T-helper 1 cell treated with Interleukin-12 subunit alpha and Interleukin-12 subunit beta and Interleukin-4 antibody, amounts not matched to agents 30 μg/mL and 1 μg/mL, for 36 hours (primary cell): Measurements from ENCODE around the gene POU2AF1.

ENCODE experiments used
- H3K27ac Mint-ChIP-seq: one replicate; pipeline ENCODE4 v1.8.0; 2021; ENCODE audit warnings: mild to moderate bottlenecking, mixed read lengths
- H3K27me3 Mint-ChIP-seq: one replicate; pipeline ENCODE4 v1.8.0; 2021; ENCODE audit warnings: low read depth, mixed read lengths
- H3K36me3 Mint-ChIP-seq: one replicate; pipeline ENCODE4 v1.8.0; 2021; ENCODE audit warnings: low read depth, mixed read lengths
- H3K4me1 Mint-ChIP-seq: one replicate; pipeline ENCODE4 v1.8.0; 2021; ENCODE audit warnings: low read depth, mixed read lengths
- H3K4me3 Mint-ChIP-seq: one replicate; pipeline ENCODE4 v1.8.0; 2021; ENCODE audit warnings: mild to moderate bottlenecking, moderate library complexity, mixed read lengths
- H3K9me3 Mint-ChIP-seq: one replicate; pipeline ENCODE4 v1.8.0; 2021; ENCODE audit warnings: mixed read lengths

The POU2AF1 gene

DNA sequence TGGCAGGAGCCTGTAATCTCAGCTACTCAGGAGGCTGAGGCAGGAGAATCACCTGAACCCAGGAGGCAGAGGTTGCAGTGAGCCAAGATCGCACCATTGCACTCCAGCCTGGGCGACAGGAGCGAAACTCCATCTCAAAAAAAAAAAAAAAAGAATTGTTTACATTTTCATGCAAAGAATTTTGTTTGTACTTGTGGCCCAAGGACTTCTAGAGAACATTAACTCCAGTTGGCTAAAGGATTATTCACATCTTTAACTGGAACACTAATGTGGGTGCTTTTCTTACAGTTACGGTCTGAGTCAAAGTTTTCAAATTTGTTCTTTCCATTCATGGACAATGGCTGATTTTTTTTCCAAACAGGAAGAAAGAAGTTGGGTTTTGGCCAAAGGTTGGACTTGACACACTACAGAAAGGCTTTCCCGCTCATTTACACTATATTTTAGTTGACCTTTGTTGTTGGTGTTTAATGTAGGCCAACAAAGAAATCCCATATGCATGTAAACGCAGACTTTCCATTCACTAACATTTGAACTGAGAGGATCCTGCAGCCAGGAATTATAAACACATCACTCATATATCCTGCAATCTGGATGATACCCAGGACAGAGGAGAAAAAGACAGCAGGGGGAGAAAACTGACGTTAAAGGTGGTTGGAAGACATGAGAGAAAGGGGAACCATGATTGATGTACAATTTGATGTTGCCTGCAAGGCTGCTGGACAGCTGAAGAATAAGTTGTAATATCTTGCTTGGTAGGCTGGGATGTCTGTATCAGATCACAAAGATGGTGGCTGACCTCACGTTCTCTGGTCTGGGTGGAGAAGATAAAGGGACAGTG is 13.1 kb downstream of the POU2AF1 start:
- Mint-ChIP-seq H3K27ac (no peak overlapping the region), H3K36me3 (peaks cover 26% of the 10 kb centered on the region), H3K4me1 (peaks cover 9% of the 10 kb centered on the region), H3K4me3 (no peak overlapping the region), H3K9me3 (peaks cover 10% of the 10 kb centered on the region), H3K27me3 (no peaks in the 10 kb centered on the region)

DNA sequence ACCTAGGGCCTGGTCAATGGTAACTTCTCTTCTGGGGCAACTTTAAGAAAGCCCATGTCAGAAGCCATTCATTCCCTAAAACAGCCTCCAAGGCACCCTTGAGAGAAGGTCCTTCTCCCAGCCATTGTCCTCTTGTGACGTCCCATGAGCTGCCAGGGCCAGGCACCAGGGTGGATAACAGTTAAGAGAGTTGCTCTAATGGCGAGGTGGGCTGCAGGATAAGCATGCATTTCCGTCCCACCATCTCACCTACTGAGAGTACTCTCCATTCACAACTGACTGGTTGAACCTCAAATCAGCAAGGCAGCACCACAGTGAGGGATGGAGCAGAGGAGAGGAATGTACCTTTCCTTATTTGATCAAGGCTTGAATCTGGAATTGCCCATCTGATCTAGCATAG is 14.6 kb downstream of the POU2AF1 start:
- Mint-ChIP-seq H3K4me1 (peaks cover 10% of the 10 kb centered on the region), H3K36me3 (peaks cover 23% of the 10 kb centered on the region), H3K9me3 (peaks cover 8% of the 10 kb centered on the region), H3K27ac (no peak overlapping the region), H3K4me3 (no peak overlapping the region), H3K27me3 (no peaks in the 10 kb centered on the region)

DNA sequence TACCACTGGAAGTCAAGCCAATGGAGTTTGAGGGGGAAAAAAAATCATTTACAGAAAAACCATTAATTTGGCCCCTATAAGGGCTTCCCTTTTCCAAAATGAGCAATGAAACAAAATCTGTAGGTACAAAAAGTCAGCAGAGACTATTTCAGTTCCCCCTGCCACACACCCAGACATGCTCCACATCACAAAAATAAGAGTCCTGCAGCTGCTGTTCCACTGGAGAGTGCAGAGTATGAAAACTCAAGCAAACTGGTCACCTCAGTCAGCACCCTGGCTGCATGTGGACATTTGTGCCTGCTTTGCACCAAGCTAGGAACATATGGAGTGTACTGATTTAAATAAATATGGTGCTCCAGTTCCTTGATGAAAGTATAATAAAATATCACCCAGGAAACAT is 15.1 kb downstream of the POU2AF1 start:
- H3K9me3 Mint-ChIP-seq, result peaks cover 6% of the 10 kb centered on the region
- peaks cover 10% of the 10 kb centered on the region for H3K4me1 Mint-ChIP-seq
- H3K36me3 Mint-ChIP-seq, result peaks cover 18% of the 10 kb centered on the region
- H3K4me3 Mint-ChIP-seq, result no peak overlapping the region
- no peaks in the 10 kb centered on the region for H3K27me3 Mint-ChIP-seq
- no peak overlapping the region for H3K27ac Mint-ChIP-seq

DNA sequence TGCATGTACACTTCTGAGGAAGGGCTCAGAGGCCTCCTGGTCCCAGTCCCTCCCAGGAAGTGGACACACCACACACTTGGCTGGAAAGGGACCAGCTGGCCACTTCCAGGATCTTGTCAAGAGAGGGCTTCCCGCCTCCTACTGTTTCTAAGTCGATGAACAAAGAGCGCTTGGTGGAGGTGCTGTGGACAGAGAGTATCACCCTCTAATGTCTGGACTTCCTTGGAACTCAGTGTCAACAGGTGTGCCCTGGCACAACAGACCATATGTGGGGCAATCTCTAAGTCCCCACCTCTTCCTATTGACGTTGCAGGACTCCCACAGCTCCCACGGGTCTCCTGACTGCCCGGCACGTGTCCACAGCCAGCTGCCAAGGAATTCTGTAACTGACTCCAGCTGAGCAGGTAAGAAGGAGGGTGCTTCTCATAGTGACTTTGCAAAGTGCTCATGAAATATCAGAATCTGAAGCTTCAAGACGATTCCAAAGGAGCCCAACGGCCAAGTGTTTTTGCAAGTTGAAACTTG is 16.1 kb downstream of the POU2AF1 start:
- Mint-ChIP-seq H3K4me3 (no peak overlapping the region), H3K27ac (no peak overlapping the region), H3K9me3 (peaks cover 6% of the 10 kb centered on the region), H3K27me3 (no peaks in the 10 kb centered on the region), H3K4me1 (peaks cover 10% of the 10 kb centered on the region), H3K36me3 (peaks cover 18% of the 10 kb centered on the region)

DNA sequence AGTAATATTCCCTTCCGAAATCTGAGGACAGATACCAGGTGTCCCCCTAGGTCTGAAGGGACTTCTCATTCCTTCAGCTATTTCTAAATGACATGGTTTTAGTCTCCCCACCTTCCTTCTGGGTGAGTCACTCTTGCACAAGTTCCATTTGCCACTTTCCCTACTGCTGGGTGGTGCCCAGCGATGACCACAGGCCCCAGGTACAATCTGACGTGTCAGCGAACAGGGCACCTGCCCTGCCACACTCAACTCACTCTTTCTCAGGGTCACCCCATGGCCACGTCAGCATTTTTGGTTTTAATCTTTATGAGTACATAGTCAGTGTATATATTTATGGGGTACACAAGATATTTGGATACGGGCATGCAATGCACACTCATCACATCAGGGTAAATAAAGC is 17.2 kb downstream of the POU2AF1 start:
- Mint-ChIP-seq H3K4me1 (peaks cover 10% of the 10 kb centered on the region), H3K27ac (no peak overlapping the region), H3K36me3 (peaks cover 16% of the 10 kb centered on the region), H3K27me3 (no peaks in the 10 kb centered on the region), H3K4me3 (no peak overlapping the region), H3K9me3 (no peaks in the 10 kb centered on the region)

DNA sequence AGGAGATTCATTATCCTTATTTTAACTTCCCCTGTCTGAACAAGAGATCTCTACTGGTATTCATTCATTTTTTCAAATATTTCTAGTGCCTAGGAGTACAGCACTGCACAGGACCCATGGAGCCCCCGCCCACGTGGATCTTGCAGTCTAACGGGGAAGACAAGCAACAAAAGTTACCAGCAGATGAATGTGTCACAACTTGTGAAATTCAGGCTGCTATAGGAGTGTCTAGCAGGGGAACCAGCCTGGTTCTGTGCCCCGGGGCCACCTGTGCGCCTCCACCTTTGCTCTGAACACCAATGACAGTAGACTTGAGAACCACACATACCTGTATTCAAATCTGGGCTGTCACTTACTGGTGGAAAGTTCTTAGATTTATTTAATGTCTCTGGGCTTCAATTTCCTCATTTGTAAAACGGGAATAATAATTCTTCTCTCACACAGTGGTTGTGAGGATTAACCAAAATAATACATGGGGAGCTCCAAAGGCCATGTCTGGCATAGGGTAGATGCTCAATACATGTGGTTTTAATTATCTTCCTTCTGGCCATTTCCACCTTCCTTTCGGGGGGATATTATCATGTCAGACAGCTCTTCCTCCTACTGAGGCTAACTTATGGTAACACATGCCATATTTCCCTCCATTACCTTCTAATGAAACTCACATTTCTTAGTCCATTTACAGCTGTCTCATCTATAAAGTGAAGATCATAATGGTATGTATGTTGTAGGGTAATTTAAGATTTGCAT is 17.8 kb downstream of the POU2AF1 start:
- H3K4me1 Mint-ChIP-seq, result peaks cover 10% of the 10 kb centered on the region
- no peak overlapping the region for H3K27ac Mint-ChIP-seq
- no peaks in the 10 kb centered on the region for H3K27me3 Mint-ChIP-seq
- no peak overlapping the region for H3K4me3 Mint-ChIP-seq
- peaks cover 14% of the 10 kb centered on the region for H3K36me3 Mint-ChIP-seq
- H3K9me3 Mint-ChIP-seq, result no peaks in the 10 kb centered on the region

DNA sequence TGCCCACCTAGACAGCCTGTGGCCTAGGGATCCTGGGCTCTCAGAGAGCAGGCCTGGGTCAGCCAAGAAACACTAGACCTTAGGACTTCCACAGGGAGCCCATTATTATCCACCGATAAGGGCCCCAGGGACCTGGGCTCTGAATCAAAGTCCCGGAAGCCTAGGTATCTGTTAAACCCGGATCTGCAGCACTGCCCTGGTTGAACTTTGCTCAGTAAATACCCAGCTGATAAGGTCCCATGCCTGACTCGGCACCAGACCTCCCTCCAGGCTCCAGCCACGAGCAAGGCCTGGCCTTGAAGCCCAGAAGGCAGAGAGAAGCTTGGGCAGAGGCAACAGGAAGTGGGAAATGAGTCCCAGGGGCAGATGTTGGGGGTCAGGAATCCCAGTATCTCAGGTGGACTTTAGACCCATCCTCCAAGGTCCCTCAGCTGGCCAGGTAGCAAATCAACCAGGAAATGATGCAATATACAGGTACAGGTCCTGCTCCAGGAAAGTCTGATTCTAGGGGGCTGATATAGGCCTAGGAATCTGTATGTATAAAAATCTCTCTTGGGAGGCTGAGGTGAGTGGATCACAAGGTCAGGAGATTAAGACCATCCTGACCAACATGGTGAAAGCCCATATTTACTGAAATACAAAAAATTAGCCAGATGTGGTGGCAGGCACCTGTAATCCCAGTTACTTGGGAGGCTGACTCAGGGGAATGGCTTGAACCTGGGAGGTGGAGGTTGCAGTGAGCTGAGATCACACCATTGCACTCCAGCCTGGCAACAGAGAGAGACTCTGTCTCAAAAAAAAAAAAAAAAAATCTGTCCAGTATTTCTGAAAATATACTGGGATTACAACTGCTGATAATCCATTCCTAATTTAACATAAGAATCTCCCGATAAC is 18.7 kb downstream of the POU2AF1 start:
- no peak overlapping the region for H3K4me3 Mint-ChIP-seq
- H3K36me3 Mint-ChIP-seq, result peaks cover 12% of the 10 kb centered on the region
- no peaks in the 10 kb centered on the region for H3K27me3 Mint-ChIP-seq
- peaks cover 8% of the 10 kb centered on the region for H3K4me1 Mint-ChIP-seq
- no peaks in the 10 kb centered on the region for H3K9me3 Mint-ChIP-seq
- no peak overlapping the region for H3K27ac Mint-ChIP-seq

DNA sequence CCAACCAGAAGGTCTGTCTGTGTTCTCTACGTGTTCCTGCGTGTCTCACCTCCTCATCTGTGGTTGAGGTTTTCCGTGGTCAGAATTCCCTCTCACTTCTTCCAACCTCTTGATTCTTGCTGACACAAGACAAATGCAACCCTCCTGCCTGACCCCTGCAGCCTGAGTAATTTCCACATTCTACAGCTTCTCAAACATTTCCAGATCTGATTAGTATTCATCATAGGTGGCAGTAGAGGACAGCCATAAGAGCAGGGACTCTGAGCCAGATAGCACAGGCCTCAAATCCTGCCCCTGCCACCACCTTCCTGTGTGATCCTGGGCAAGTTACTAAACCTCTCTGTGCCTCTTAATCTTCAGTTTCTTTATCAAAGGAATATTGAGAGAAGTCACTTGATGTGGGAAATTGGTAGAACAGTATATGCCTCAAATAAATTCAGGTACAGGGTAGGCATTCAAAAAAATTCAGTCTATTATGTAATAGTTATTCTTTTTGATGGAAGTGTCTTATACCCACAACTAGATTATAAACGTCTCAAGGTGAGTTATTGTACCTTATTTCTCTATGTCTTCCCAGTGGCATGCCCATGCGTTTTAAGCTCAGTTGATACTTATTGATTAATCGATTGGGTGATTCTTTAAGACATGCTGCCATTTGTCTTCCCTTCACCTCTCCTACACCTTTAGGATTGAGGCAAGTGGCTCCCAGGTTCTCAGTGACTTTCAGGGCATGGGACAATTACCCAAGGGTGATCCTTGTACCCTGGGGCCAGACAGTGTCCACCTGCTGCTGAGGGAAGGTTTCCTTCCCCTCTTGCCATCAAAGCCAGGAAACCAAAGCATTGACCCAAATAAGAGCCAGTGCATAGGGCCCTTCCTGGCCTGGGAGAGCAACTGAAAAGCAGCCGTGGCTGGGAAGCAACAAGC is 19.6 kb downstream of the POU2AF1 start:
- Mint-ChIP-seq H3K27ac (no peak overlapping the region), H3K36me3 (peaks cover 9% of the 10 kb centered on the region), H3K4me1 (peaks cover 8% of the 10 kb centered on the region), H3K4me3 (no peak overlapping the region), H3K9me3 (no peaks in the 10 kb centered on the region), H3K27me3 (no peaks in the 10 kb centered on the region)

DNA sequence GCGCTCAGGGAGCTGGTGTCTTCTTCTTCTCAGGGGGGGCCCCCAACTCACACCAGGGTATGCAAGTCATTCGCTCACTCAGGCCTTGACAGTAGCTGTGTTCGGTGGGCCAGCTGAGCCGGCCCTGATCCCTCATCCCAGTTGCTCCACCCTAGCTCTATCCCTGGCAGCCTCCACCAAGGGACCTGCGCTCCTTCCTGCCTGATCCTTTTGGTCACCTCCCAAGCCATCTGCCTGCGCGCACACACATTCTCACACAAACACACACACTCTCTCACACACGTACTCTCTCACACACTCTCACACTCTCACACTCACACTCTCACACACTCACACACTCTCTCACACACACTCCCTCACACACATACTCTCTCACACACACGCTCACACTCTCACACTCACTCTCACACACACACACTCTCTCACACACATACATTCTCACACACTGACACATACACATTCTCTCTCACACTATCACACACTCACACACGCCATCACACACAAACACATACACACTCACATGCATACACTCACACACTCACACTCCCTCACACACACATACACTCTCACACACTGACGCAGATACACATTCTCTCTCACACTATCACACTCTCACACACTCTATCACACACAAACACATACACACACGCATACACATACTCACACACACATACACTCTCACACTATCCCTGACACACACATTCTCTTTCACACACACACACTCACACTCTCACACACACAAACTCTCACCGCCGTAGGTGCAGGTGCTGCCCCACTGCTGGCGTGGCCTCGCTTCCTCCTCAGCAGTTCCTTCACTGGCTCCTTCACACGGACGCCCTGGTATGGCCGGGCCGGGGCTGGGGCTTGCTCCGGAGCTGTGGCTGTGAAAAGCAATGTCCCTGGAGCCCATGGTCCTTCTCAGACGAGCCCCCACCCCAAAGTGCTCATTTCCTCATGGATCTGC is 20.8 kb downstream of the POU2AF1 start:
- peaks cover 8% of the 10 kb centered on the region for H3K4me1 Mint-ChIP-seq
- no peaks in the 10 kb centered on the region for H3K27me3 Mint-ChIP-seq
- H3K36me3 Mint-ChIP-seq, result peaks cover 12% of the 10 kb centered on the region
- H3K4me3 Mint-ChIP-seq, result no peak overlapping the region
- no peak overlapping the region for H3K27ac Mint-ChIP-seq
- H3K9me3 Mint-ChIP-seq, result no peaks in the 10 kb centered on the region

DNA sequence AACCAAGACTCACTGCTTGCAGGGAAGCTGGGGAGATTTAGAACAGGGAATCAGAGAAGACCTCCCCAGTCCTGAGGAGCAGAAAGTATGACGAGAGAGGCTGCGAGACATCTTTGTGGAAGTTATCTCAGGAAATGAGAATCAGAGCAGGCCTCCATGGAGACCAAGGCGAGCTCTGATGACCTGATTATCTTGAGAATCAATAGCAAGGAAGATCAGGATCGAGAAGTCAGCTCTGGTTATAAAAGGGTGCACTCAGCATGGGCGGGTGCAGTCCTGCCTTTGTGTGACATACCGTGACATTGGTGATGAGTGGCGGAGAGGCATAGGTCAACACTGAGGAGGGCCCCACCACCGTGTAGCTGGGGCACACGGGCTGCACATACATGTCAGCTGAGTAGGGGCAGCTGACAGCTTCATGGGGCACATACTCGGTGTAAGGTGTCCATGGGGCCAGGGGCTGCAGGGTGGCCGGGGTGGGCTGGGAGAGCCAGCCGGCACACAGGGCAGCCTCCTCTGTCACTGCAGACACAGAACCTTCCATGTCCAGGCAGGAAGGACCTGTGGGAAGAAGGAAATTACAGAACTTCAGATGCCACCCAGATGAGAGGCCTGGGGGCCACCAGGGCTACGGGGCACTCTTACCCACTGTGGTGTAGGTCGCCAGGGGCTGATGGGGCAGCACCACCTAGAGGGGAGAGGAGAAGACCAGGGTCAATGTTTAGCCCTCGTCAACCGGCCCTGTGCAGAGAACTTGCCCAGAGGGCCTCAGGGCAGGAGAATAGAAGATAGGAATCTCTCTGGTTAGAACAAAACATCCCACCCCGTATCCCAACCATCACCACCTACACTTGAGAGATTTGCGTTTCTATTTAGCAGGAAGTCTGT is 21.7 kb downstream of the POU2AF1 start:
- Mint-ChIP-seq H3K4me3 (no peak overlapping the region), H3K36me3 (peaks cover 12% of the 10 kb centered on the region), H3K27ac (no peak overlapping the region), H3K4me1 (peaks cover 6% of the 10 kb centered on the region), H3K27me3 (no peaks in the 10 kb centered on the region), H3K9me3 (no peaks in the 10 kb centered on the region)

DNA sequence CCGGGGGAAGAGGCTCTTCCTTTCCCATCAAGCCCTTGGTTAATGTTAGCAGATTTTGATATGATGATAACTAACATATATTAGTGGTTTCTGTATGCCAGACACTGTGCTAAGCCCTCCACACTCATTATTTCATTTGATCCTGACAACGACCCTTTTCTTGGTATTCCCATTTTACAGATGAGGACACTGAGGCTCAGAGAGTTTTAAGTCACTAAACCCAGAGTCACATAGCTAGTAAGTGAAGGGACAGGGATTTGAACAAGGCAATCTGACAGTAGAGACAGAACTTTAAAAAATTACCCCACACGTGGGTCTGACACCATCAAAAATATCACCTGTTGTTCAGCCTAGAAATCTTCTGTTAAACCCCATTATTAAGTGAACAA is 22.4 kb downstream of the POU2AF1 start:
- H3K36me3 Mint-ChIP-seq, result peaks cover 9% of the 10 kb centered on the region
- no peak overlapping the region for H3K27ac Mint-ChIP-seq
- no peak overlapping the region for H3K4me3 Mint-ChIP-seq
- peaks cover 3% of the 10 kb centered on the region for H3K4me1 Mint-ChIP-seq
- H3K27me3 Mint-ChIP-seq, result no peaks in the 10 kb centered on the region
- no peaks in the 10 kb centered on the region for H3K9me3 Mint-ChIP-seq
